GM12864 (cell line): ENCODE measurements around the gene APP.

Experiments
- DNase-seq: peaks from one replicate; pipeline ENCODE4 v3.0.0-alpha.2; 2011; ENCODE audit warnings: low read depth
- H3K4me3 ChIP-seq: 2 replicates; pipeline ENCODE4 v1.5.1; 2011; ENCODE audit warnings: mild to moderate bottlenecking, low read depth, low read length, control low read depth
- CTCF ChIP-seq: IDR thresholded peaks from 2 replicates; pipeline ENCODE4 v1.5.1; 2011; ENCODE audit warnings: low read depth, mild to moderate bottlenecking, moderate library complexity, low read length, control low read depth, inconsistent platforms; ENCODE audit errors: missing control alignments

Gene APP

GRCh38 chr21:25885880-25886279 lies 284.7 kb downstream of the APP start:
- no peak for DNase-seq
- no peak overlapping the region for H3K4me3 ChIP-seq
- TF ChIP-seq CTCF, result no peak

- DNase-seq, result no peak
- TF ChIP-seq CTCF, result no peak
- H3K4me3 ChIP-seq, result no peak overlapping the region
Measured at GRCh38 chr21:25885405-25885804, 285.2 kb downstream of the APP start.

- no peak for DNase-seq
- TF ChIP-seq CTCF, result no peak
- no peak overlapping the region for H3K4me3 ChIP-seq
Measured at GRCh38 chr21:25884311-25884710, 286.3 kb downstream of the APP start.

- TF ChIP-seq CTCF, result peak; percentile 98
- peak; percentile 12 for DNase-seq
- H3K4me3 ChIP-seq, result no peak overlapping the region
Measured at GRCh38 chr21:25881524-25882376, 288.8 kb downstream of the APP start.

- DNase-seq, result no peak
- no peak for TF ChIP-seq CTCF
- no peak overlapping the region for H3K4me3 ChIP-seq
Measured at GRCh38 chr21:25879203-25879602, 291.4 kb downstream of the APP start.

GRCh38 chr21:25878344-25878743 lies 292.2 kb downstream of the APP start:
- no peak overlapping the region for H3K4me3 ChIP-seq
- no peak for TF ChIP-seq CTCF
- no peak for DNase-seq

- DNase-seq, result no peak
- TF ChIP-seq CTCF, result no peak
- no peak overlapping the region for H3K4me3 ChIP-seq
Measured at GRCh38 chr21:25872271-25872670, 298.3 kb downstream of the APP start.
